Neural crest cell (in vitro differentiated cells): ENCODE results near the gene TFIP11. TPM values are rescaled to one million over a fixed set of nuclear protein-coding genes. Genes with fewer than 3 reads are reported as not detected.

Source experiments
- DNase-seq: peaks from one replicate; pipeline ENCODE4 v3.0.0; 2021; ENCODE audit warnings: low read depth, mixed read lengths, low spot score
- H3K27ac Mint-ChIP-seq: one replicate; pipeline ENCODE4 v1.8.0; 2021; ENCODE audit warnings: mild to moderate bottlenecking, mixed read lengths; ENCODE audit not compliant: unreplicated experiment
- H3K27me3 Mint-ChIP-seq: 2 replicates; pipeline ENCODE4 v1.8.0; 2021; ENCODE audit warnings: low read depth, mild to moderate bottlenecking, mixed read lengths
- H3K36me3 Mint-ChIP-seq: 2 replicates; pipeline ENCODE4 v1.8.0; 2021; ENCODE audit warnings: low read depth, mild to moderate bottlenecking, mixed read lengths
- H3K4me1 Mint-ChIP-seq: 2 replicates; pipeline ENCODE4 v1.8.0; 2021; ENCODE audit warnings: mixed read lengths
- H3K4me3 Mint-ChIP-seq: one replicate; pipeline ENCODE4 v1.8.0; 2021; ENCODE audit warnings: mild to moderate bottlenecking, mixed read lengths
- H3K9me3 Mint-ChIP-seq: 2 replicates; pipeline ENCODE4 v1.8.0; 2021; ENCODE audit warnings: mixed read lengths
- CTCF ChIP-seq: fragments of 200-600 bp; sonication (generic); conservative IDR thresholded peaks from 2 replicates; pipeline ENCODE4 v1.5.0; 2021; ENCODE audit warnings: antibody characterized with exemption, mild to moderate bottlenecking
- microRNA-seq: library from miRNA; unstranded; fragments of <30 nt; microRNA quantifications from one replicate; pipeline ENCODE4, GENCODE V29; 2020
- total RNA-seq: library from RNA; stranded (reverse); gene quantifications from 2 replicates; pipeline ENCODE4 v1.2.1, GENCODE V29; 2021

Gene TFIP11
- total RNA-seq, 1 donor from 2014 or later: 33.6 TPM

- TF ChIP-seq CTCF: no peak
- Mint-ChIP-seq H3K27ac (no peak overlapping the region), H3K4me3 (no peak overlapping the region), H3K4me1 (no peaks in the 10 kb centered on the region), H3K36me3 (no peaks in the 10 kb centered on the region), H3K9me3 (no peaks in the 10 kb centered on the region), H3K27me3 (no peaks in the 10 kb centered on the region)
- DNase-seq: no peak
These were observed 67.5 kb downstream of the TFIP11 start for GRCh38 chr22:26444777-26445176.

GRCh38 chr22:26443901-26444690 is 68.2 kb downstream of the TFIP11 start:
- H3K4me1 Mint-ChIP-seq: no peaks in the 10 kb centered on the region
- H3K4me3 Mint-ChIP-seq: no peak overlapping the region
- no peaks in the 10 kb centered on the region for H3K9me3 Mint-ChIP-seq
- H3K27me3 Mint-ChIP-seq: no peaks in the 10 kb centered on the region
- TF ChIP-seq CTCF: no peak
- H3K27ac Mint-ChIP-seq: no peak overlapping the region
- no peaks in the 10 kb centered on the region for H3K36me3 Mint-ChIP-seq
- no peak for DNase-seq

- Mint-ChIP-seq H3K27ac (no peak overlapping the region), H3K4me1 (no peaks in the 10 kb centered on the region), H3K27me3 (no peaks in the 10 kb centered on the region), H3K9me3 (no peaks in the 10 kb centered on the region), H3K4me3 (no peak overlapping the region), H3K36me3 (no peaks in the 10 kb centered on the region)
- no peak for TF ChIP-seq CTCF
- DNase-seq: no peak
These were observed 70.1 kb downstream of the TFIP11 start for GRCh38 chr22:26442086-26442756.

Small RNA genes within 50 kb of the gene (microRNA-seq; reads per million reads assigned to microRNA genes)
- 13.6 reads per million, percentile 29 among the genes with 10 or more reads in this experiment for gene MIR548J

Other genes with a start within 250 kb of the TFIP11 start
- 4.5 and 4.9 TPM in 2 replicates for gene ASPHD2, start 83.2 kb downstream of the TFIP11 start, total RNA-seq
- gene HPS4, start 28.7 kb downstream of the TFIP11 start, total RNA-seq: 48.5 and 50.9 TPM in 2 replicates
- 30.8 and 32.4 TPM in 2 replicates for gene SRRD, start 28.6 kb downstream of the TFIP11 start, total RNA-seq
- 10.7 and 11.8 TPM in 2 replicates for gene TPST2, start 77.7 kb upstream of the TFIP11 start, total RNA-seq
- not detected in 2 replicates for gene CRYBB1, start 105.6 kb upstream of the TFIP11 start, total RNA-seq
- gene CRYBA4, start 109.5 kb upstream of the TFIP11 start, total RNA-seq: not detected in 2 replicates
- 42.0 and 45.6 TPM in 2 replicates for gene MIAT, start 145.1 kb upstream of the TFIP11 start, total RNA-seq